ENCODE data around the gene VTI1A. TPM values are rescaled to one million over a fixed set of nuclear protein-coding genes. Genes with fewer than 3 reads are reported as not detected.
"Not testable (repeated sequence)": the region's sequence is repeated elsewhere in the genome, so short reads cannot be mapped to it uniquely, and the experiment has no call there.

Gene VTI1A
- total RNA-seq, 1 experiment from 2014 or later: 22.0 TPM

DNA sequence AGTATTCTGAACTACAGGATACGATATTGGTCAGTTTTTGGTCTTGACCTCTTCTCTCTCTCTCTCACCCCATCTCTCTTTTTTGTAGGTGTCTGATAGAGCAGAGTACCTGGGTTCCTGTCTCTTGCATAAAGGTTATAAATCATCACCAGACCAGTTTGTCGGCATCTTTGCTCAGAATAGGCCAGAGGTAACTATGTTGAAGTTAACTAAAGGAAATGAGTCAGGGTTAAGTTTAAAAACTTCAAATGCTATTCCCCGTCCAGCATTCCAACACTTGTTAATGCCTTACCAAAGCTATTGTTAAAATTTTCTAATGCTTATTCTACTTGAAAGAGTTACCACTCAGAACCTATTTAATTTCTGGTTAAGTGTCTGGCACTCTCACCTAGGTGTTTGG, 42.4 kb upstream of the VTI1A start:
- no peak overlapping the region for H3K18ac ChIP-seq (ENCODE audit: insufficient read length, low read depth, low read length)
- no peak overlapping the region for H3K14ac ChIP-seq (ENCODE audit: insufficient read depth, low read length)
- H3K4me3 Mint-ChIP-seq: no peak overlapping the region
- H3K23me2 ChIP-seq (ENCODE audit: insufficient read length, low read depth, low read length, poor library complexity, severe bottlenecking): no peaks in the 10 kb centered on the region
- WGBS (ENCODE audit: extremely low coverage, insufficient read length, low lambda C conversion rate): no CpG with 5 or more reads among the region's 3 CpGs
- no peaks in the 10 kb centered on the region for H3K4me1 ChIP-seq (ENCODE audit: insufficient read depth, low read length)
- no peak overlapping the region for H4K5ac ChIP-seq (ENCODE audit: insufficient read length, low read depth, low read length)
- no peak overlapping the region for H3K9ac ChIP-seq (ENCODE audit: extremely low read depth, insufficient read length, low read length)
- no peak overlapping the region for H3K27ac Mint-ChIP-seq
- H3T11ph ChIP-seq (ENCODE audit: low read length): no peak overlapping the region
- no peak overlapping the region for H3K4ac ChIP-seq (ENCODE audit: low read depth, low read length)
- no peaks in the 10 kb centered on the region for H3K27me3 ChIP-seq (ENCODE audit: insufficient read depth, low read length)
- H2BK12ac ChIP-seq (ENCODE audit: insufficient read length, low read depth, low read length): no peak overlapping the region
- H2BK120ac ChIP-seq (ENCODE audit: low read depth, low read length, poor library complexity, severe bottlenecking): no peak overlapping the region
- DNase-seq: no peak
- H3K9me3 ChIP-seq (ENCODE audit: control insufficient read depth, low read depth, low read length): no peaks in the 10 kb centered on the region
- no peak overlapping the region for H4K91ac ChIP-seq (ENCODE audit: insufficient read length, low read depth, low read length)
- no peaks in the 10 kb centered on the region for H3K9me3 Mint-ChIP-seq
- no peak overlapping the region for H2AFZ ChIP-seq (ENCODE audit: low read length)
- no peak overlapping the region for H2BK20ac ChIP-seq (ENCODE audit: low read depth, low read length, poor library complexity, severe bottlenecking)
- no peaks in the 10 kb centered on the region for H3K79me2 ChIP-seq (ENCODE audit: insufficient read depth, low read length)
- no peaks in the 10 kb centered on the region for H3K79me1 ChIP-seq (ENCODE audit: insufficient read depth, low read depth, low read length, poor library complexity, severe bottlenecking)
- no peaks in the 10 kb centered on the region for H3K4me1 Mint-ChIP-seq
- H3K4me2 ChIP-seq (ENCODE audit: insufficient read depth, insufficient read length, low read length): no peak overlapping the region
- H3K36me3 Mint-ChIP-seq (ENCODE audit: insufficient read depth in 1 of 3, low read depth in 3 of 3): no peaks in the 10 kb centered on the region
- peaks cover 13% of the 10 kb centered on the region for H3K27me3 Mint-ChIP-seq (ENCODE audit: low read depth)
- no peak overlapping the region for H4K8ac ChIP-seq (replicated peaks; ENCODE audit: insufficient read length, low read depth, low read length)
- no peak overlapping the region for H2BK5ac ChIP-seq (ENCODE audit: insufficient read length, low read length)
- no peak overlapping the region for H2BK15ac ChIP-seq (ENCODE audit: low read depth, low read length)
- no peak overlapping the region for H3K56ac ChIP-seq (ENCODE audit: insufficient read length, low read depth, low read length)
- H4K20me1 ChIP-seq (ENCODE audit: control insufficient read depth, insufficient read depth, insufficient read length): no peaks in the 10 kb centered on the region
- no peak overlapping the region for H3K27ac ChIP-seq (ENCODE audit: insufficient read length, low read depth, low read length)
- no peak overlapping the region for H3K23ac ChIP-seq (ENCODE audit: insufficient read length, low read depth, low read length)
- no peak overlapping the region for H2AK5ac ChIP-seq (ENCODE audit: insufficient read length, low read length)
- TF ChIP-seq, protein P1, sequence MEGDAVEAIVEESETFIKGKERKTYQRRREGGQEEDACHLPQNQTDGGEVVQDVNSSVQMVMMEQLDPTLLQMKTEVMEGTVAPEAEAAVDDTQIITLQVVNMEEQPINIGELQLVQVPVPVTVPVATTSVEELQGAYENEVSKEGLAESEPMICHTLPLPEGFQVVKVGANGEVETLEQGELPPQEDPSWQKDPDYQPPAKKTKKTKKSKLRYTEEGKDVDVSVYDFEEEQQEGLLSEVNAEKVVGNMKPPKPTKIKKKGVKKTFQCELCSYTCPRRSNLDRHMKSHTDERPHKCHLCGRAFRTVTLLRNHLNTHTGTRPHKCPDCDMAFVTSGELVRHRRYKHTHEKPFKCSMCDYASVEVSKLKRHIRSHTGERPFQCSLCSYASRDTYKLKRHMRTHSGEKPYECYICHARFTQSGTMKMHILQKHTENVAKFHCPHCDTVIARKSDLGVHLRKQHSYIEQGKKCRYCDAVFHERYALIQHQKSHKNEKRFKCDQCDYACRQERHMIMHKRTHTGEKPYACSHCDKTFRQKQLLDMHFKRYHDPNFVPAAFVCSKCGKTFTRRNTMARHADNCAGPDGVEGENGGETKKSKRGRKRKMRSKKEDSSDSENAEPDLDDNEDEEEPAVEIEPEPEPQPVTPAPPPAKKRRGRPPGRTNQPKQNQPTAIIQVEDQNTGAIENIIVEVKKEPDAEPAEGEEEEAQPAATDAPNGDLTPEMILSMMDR (conservative IDR thresholded peaks at IDR 0.05): no peak

DNA sequence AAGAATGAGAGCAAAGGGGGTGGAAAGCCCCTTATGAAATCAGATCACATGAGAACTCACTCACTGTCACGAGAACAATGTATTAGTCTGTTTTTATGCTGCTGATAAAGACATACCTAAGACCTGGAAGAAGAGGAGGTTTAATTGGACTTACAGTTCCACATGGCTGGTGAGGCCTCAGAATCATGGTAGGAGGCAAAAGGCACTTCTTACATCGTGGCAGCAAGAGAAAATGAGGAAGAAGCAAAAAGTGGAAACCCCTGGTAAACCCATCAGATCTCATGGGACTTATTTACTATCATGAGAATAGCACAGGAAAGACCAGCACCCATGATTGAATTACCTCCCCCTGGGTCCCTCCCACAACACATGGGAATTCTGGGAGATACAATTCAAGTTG, 40.2 kb upstream of the VTI1A start:
- not testable (repeated sequence) for H2BK15ac ChIP-seq (ENCODE audit: low read depth, low read length); H3K4ac ChIP-seq (ENCODE audit: low read depth, low read length); H3K27ac Mint-ChIP-seq; H3K18ac ChIP-seq (ENCODE audit: insufficient read length, low read depth, low read length); H3K27ac ChIP-seq (ENCODE audit: insufficient read length, low read depth, low read length); H3K36me3 Mint-ChIP-seq (ENCODE audit: insufficient read depth in 1 of 3, low read depth in 3 of 3); H3K23ac ChIP-seq (ENCODE audit: insufficient read length, low read depth, low read length); H4K91ac ChIP-seq (ENCODE audit: insufficient read length, low read depth, low read length); H2AK5ac ChIP-seq (ENCODE audit: insufficient read length, low read length); H2AFZ ChIP-seq (ENCODE audit: low read length); H3K9me3 ChIP-seq (ENCODE audit: control insufficient read depth, low read depth, low read length); H3K79me1 ChIP-seq (ENCODE audit: insufficient read depth, low read depth, low read length, poor library complexity, severe bottlenecking); H4K20me1 ChIP-seq (ENCODE audit: control insufficient read depth, insufficient read depth, insufficient read length); H3K4me2 ChIP-seq (ENCODE audit: insufficient read depth, insufficient read length, low read length); H2BK20ac ChIP-seq (ENCODE audit: low read depth, low read length, poor library complexity, severe bottlenecking); H3K4me1 Mint-ChIP-seq; H3K4me1 ChIP-seq (ENCODE audit: insufficient read depth, low read length); H4K8ac ChIP-seq (replicated peaks; ENCODE audit: insufficient read length, low read depth, low read length); H3K14ac ChIP-seq (ENCODE audit: insufficient read depth, low read length); H2BK5ac ChIP-seq (ENCODE audit: insufficient read length, low read length); H3K79me2 ChIP-seq (ENCODE audit: insufficient read depth, low read length); H3K23me2 ChIP-seq (ENCODE audit: insufficient read length, low read depth, low read length, poor library complexity, severe bottlenecking); H4K5ac ChIP-seq (ENCODE audit: insufficient read length, low read depth, low read length); DNase-seq; H3K27me3 ChIP-seq (ENCODE audit: insufficient read depth, low read length); H3K56ac ChIP-seq (ENCODE audit: insufficient read length, low read depth, low read length); H3K9ac ChIP-seq (ENCODE audit: extremely low read depth, insufficient read length, low read length); H3K9me3 Mint-ChIP-seq; H3T11ph ChIP-seq (ENCODE audit: low read length); H2BK120ac ChIP-seq (ENCODE audit: low read depth, low read length, poor library complexity, severe bottlenecking); H3K4me3 Mint-ChIP-seq; H2BK12ac ChIP-seq (ENCODE audit: insufficient read length, low read depth, low read length)
- WGBS (ENCODE audit: extremely low coverage, insufficient read length, low lambda C conversion rate): no CpG with 5 or more reads among the region's 2 CpGs
- peaks cover 11% of the 10 kb centered on the region for H3K27me3 Mint-ChIP-seq (ENCODE audit: low read depth)

Data from H9 (cell line).